ENCODE results near the gene OR14A16. TPM values are rescaled to one million over a fixed set of nuclear protein-coding genes. Genes with fewer than 3 reads are reported as not detected.

OR14A16 gene
- total RNA-seq, 1 experiment from 2014 or later: not detected

GRCh38 chr1:247843411-247843810 is 19.5 kb upstream of the OR14A16 start:
- no peak for TF ChIP-seq CTCF (IDR thresholded peaks at IDR 0.05; ENCODE audit: insufficient read depth in 1 of 2, low read depth in 1 of 2, low read length in 1 of 2, severe bottlenecking in 1 of 2, unreplicated experiment in 1 of 2)
- intact Hi-C loops (cut with micrococcal nuclease; ENCODE audit: unreplicated experiment): no loop called here
- POLR2A ChIA-PET: no interaction called here
- no peak for DNase-seq
- no peaks in the 10 kb centered on the region for H3K27me3 ChIP-seq (replicated peaks; ENCODE audit: control insufficient read depth, insufficient read depth, low read length)
- H3K4me3 ChIP-seq (ENCODE audit: low read depth, low read length): no peak overlapping the region
- Mint-ChIP-seq H3K36me3 (ENCODE audit: insufficient read depth, unreplicated experiment) (no peaks in the 10 kb centered on the region), H3K4me1 (ENCODE audit: low read depth, unreplicated experiment) (no peaks in the 10 kb centered on the region), H3K27me3 (ENCODE audit: insufficient read depth, unreplicated experiment) (no peaks in the 10 kb centered on the region), H3K4me3 (ENCODE audit: unreplicated experiment) (no peak overlapping the region), H3K27ac (ENCODE audit: unreplicated experiment) (no peak overlapping the region), H3K9me3 (ENCODE audit: unreplicated experiment) (peaks cover 4% of the 10 kb centered on the region)
- no peaks in the 10 kb centered on the region for H3K36me3 ChIP-seq (ENCODE audit: control insufficient read depth, insufficient read depth, low read length)
- CTCF ChIA-PET: no interaction called here
- H3K4me1 ChIP-seq: no peaks in the 10 kb centered on the region
- no TSS peak for BruUV-seq (replicated peaks)
- no peaks in the 10 kb centered on the region; the same call in 1 of the 2 replicates for H3K9me3 ChIP-seq

- H3K36me3 Mint-ChIP-seq (ENCODE audit: insufficient read depth, unreplicated experiment): no peaks in the 10 kb centered on the region
- POLR2A ChIA-PET: no interaction called here
- no peak for DNase-seq
- Histone ChIP-seq H3K4me1 (no peaks in the 10 kb centered on the region), H3K27me3 (replicated peaks; ENCODE audit: control insufficient read depth, insufficient read depth, low read length) (no peaks in the 10 kb centered on the region), H3K36me3 (ENCODE audit: control insufficient read depth, insufficient read depth, low read length) (no peaks in the 10 kb centered on the region), H3K9me3 (no peaks in the 10 kb centered on the region; the same call in 1 of the 2 replicates), H3K4me3 (ENCODE audit: low read depth, low read length) (no peak within 1 kb of the TSS)
- no peak within 1 kb of the TSS for H3K4me3 Mint-ChIP-seq (ENCODE audit: unreplicated experiment)
- BruUV-seq (replicated peaks): no TSS peak
- no peaks in the 10 kb centered on the region for H3K4me1 Mint-ChIP-seq (ENCODE audit: low read depth, unreplicated experiment)
- TF ChIP-seq CTCF (IDR thresholded peaks at IDR 0.05; ENCODE audit: insufficient read depth in 1 of 2, low read depth in 1 of 2, low read length in 1 of 2, severe bottlenecking in 1 of 2, unreplicated experiment in 1 of 2): no peak
- CTCF ChIA-PET: no interaction called here
- H3K27ac Mint-ChIP-seq (ENCODE audit: unreplicated experiment): no peak within 1 kb of the TSS
- H3K27me3 Mint-ChIP-seq (ENCODE audit: insufficient read depth, unreplicated experiment): no peaks in the 10 kb centered on the region
- intact Hi-C loops (cut with micrococcal nuclease; ENCODE audit: unreplicated experiment): no loop called here
- peaks cover 20% of the 10 kb centered on the region for H3K9me3 Mint-ChIP-seq (ENCODE audit: unreplicated experiment)
Observed at GRCh38 chr1:247841796-247842195, 17.9 kb upstream of the OR14A16 start, which contains the start of gene OR11L1. OR11L1 (minus strand) TSS chr1:247841896; CDS start chr1:247841896, 0 bp downstream.

GRCh38 chr1:247840818-247841217 is 16.9 kb upstream of the OR14A16 start:
- Mint-ChIP-seq H3K4me1 (ENCODE audit: low read depth, unreplicated experiment) (no peaks in the 10 kb centered on the region), H3K27ac (ENCODE audit: unreplicated experiment) (no peak overlapping the region), H3K36me3 (ENCODE audit: insufficient read depth, unreplicated experiment) (no peaks in the 10 kb centered on the region), H3K27me3 (ENCODE audit: insufficient read depth, unreplicated experiment) (no peaks in the 10 kb centered on the region), H3K4me3 (ENCODE audit: unreplicated experiment) (no peak overlapping the region), H3K9me3 (ENCODE audit: unreplicated experiment) (peaks cover 21% of the 10 kb centered on the region)
- Histone ChIP-seq H3K36me3 (ENCODE audit: control insufficient read depth, insufficient read depth, low read length) (no peaks in the 10 kb centered on the region), H3K9me3 (no peaks in the 10 kb centered on the region; the same call in 1 of the 2 replicates), H3K4me3 (ENCODE audit: low read depth, low read length) (no peak overlapping the region), H3K4me1 (no peaks in the 10 kb centered on the region), H3K27me3 (replicated peaks; ENCODE audit: control insufficient read depth, insufficient read depth, low read length) (no peaks in the 10 kb centered on the region)
- intact Hi-C loops (cut with micrococcal nuclease; ENCODE audit: unreplicated experiment): no loop called here
- CTCF ChIA-PET: no interaction called here
- POLR2A ChIA-PET: no interaction called here
- TF ChIP-seq CTCF (IDR thresholded peaks at IDR 0.05; ENCODE audit: insufficient read depth in 1 of 2, low read depth in 1 of 2, low read length in 1 of 2, severe bottlenecking in 1 of 2, unreplicated experiment in 1 of 2): no peak
- no TSS peak for BruUV-seq (replicated peaks)
- DNase-seq: no peak

Measured in Caco-2 (cell line).